HEK293 (cell line): ENCODE data around the gene GPRC5B.

Experiments
- CTCF ChIA-PET: fragments of 350-600 bp; formaldehyde crosslinking; extraction: SDS; loops from one replicate; lab custom pipeline; 2021; ENCODE audit warnings: antibody characterized with exemption; lab: Yijun Ruan, JAX
- POLR2A ChIA-PET: fragments of 300-600 bp; formaldehyde crosslinking; extraction: SDS; loops from one replicate; lab custom pipeline; 2020; ENCODE audit warnings: antibody characterized with exemption, inconsistent platforms; lab: Yijun Ruan, JAX
- H3K27ac ChIP-seq: fragments of 200-500 bp; sonication (Bioruptor generic); 2 replicates; pipeline ENCODE4 v1.5.1; 2014; ENCODE audit warnings: low read depth, low read length, control low read depth, inconsistent platforms; ENCODE audit errors: extremely low read depth
- H3K36me3 ChIP-seq, 2 experiments: fragments of 200-500 bp in 1 of 2; sonication (Bioruptor generic) in 1 of 2; 1 replicate in 1 of 2; 2 replicates in 1 of 2; pipeline ENCODE4 v1.5.1; 2014 to 2017; ENCODE audit warnings: inconsistent platforms in 2 of 2, low read length in 2 of 2; ENCODE audit not compliant: control insufficient read depth in 2 of 2, insufficient read depth in 1 of 2
- H3K4me1 ChIP-seq: fragments of 200-500 bp; sonication (Bioruptor generic); 2 replicates; pipeline ENCODE4 v1.5.1; 2014; ENCODE audit warnings: mild to moderate bottlenecking, low read length, inconsistent platforms; ENCODE audit not compliant: control insufficient read depth, insufficient read depth
- H3K4me3 ChIP-seq: 2 replicates; pipeline ENCODE4 v1.5.1; 2011; ENCODE audit warnings: low read depth, mild to moderate bottlenecking, control low read depth, low read length, moderate library complexity
- H3K9me3 ChIP-seq: fragments of 200-500 bp; sonication (Bioruptor generic); 2 replicates; pipeline ENCODE4 v1.5.1; 2014; ENCODE audit warnings: low read depth, low read length, inconsistent platforms; ENCODE audit not compliant: control insufficient read depth, insufficient read depth
- EGR2 ChIP-seq: fragments of 450-650 bp; formaldehyde crosslinking; IDR thresholded peaks from 2 replicates; pipeline ENCODE4 v1.5.1; 2016; ENCODE audit warnings: low read depth, missing biosample characterization, missing genetic modification characterization
- GFI1B ChIP-seq: fragments of 450-650 bp; formaldehyde crosslinking; IDR thresholded peaks from 2 replicates; pipeline ENCODE4 v1.5.1; 2016; ENCODE audit warnings: missing biosample characterization, missing genetic modification characterization
- GLIS2 ChIP-seq: fragments of 450-650 bp; formaldehyde crosslinking; IDR thresholded peaks from 2 replicates; pipeline ENCODE4 v1.5.1; 2016; ENCODE audit warnings: missing biosample characterization, missing genetic modification characterization
- HOXA7 ChIP-seq: sonication (generic); formaldehyde crosslinking; IDR thresholded peaks from 2 replicates; pipeline ENCODE4 v1.8.1; 2022; ENCODE audit warnings: missing genetic modification reagents, borderline replicate concordance
- KLF16 ChIP-seq: fragments of 450-650 bp; formaldehyde crosslinking; IDR thresholded peaks from 2 replicates; pipeline ENCODE4 v1.5.1; 2017; ENCODE audit warnings: missing biosample characterization, missing genetic modification characterization
- ZNF169 ChIP-seq: fragments of 450-650 bp; formaldehyde crosslinking; IDR thresholded peaks from 2 replicates; pipeline ENCODE4 v1.5.1; 2016; ENCODE audit warnings: missing biosample characterization, missing genetic modification characterization
- ZNF175 ChIP-seq: fragments of 450-650 bp; formaldehyde crosslinking; IDR thresholded peaks from 2 replicates; pipeline ENCODE4 v1.5.1; 2016; ENCODE audit warnings: missing biosample characterization, missing genetic modification characterization
- ZNF239 ChIP-seq: fragments of 450-650 bp; formaldehyde crosslinking; IDR thresholded peaks from 2 replicates; pipeline ENCODE4 v1.5.1; 2016; ENCODE audit warnings: missing biosample characterization, missing genetic modification characterization
- ZNF37A ChIP-seq: fragments of 450-650 bp; IDR thresholded peaks from 2 replicates; pipeline ENCODE4 v1.5.1; 2018; ENCODE audit warnings: missing biosample characterization, missing genetic modification characterization
- ZNF654 ChIP-seq: fragments of 450-650 bp; formaldehyde crosslinking; IDR thresholded peaks from 2 replicates; pipeline ENCODE4 v1.5.1; 2016; ENCODE audit warnings: low read depth, missing biosample characterization, missing genetic modification characterization
- ZNF707 ChIP-seq: fragments of 450-650 bp; formaldehyde crosslinking; IDR thresholded peaks from 2 replicates; pipeline ENCODE4 v1.5.1; 2016; ENCODE audit warnings: missing biosample characterization, missing genetic modification characterization
- ZNF843 ChIP-seq: fragments of 450-650 bp; formaldehyde crosslinking; IDR thresholded peaks from 2 replicates; pipeline ENCODE4 v1.5.1; 2016; ENCODE audit warnings: missing biosample characterization, missing genetic modification characterization
- TF ChIP-seq, protein P1 (sequence below): fragments of 450-650 bp; formaldehyde crosslinking; IDR thresholded peaks from 2 replicates; pipeline ENCODE4 v1.5.1; 2017; ENCODE audit warnings: missing biosample characterization, missing genetic modification characterization
- TF ChIP-seq, protein P2 (sequence below): fragments of 450-650 bp; formaldehyde crosslinking; IDR thresholded peaks from 2 replicates; pipeline ENCODE4 v1.5.1; 2016; ENCODE audit warnings: missing biosample characterization, missing genetic modification characterization
- TF ChIP-seq, protein P3 (sequence below): fragments of 450-650 bp; formaldehyde crosslinking; IDR thresholded peaks from 2 replicates; pipeline ENCODE4 v1.5.1; 2016; ENCODE audit warnings: missing biosample characterization, missing genetic modification characterization
- TF ChIP-seq, protein P4 (sequence below): fragments of 450-650 bp; formaldehyde crosslinking; IDR thresholded peaks from 2 replicates; pipeline ENCODE4 v1.5.1; 2016; ENCODE audit warnings: missing biosample characterization, missing genetic modification characterization
- TF ChIP-seq, protein P5 (sequence below): fragments of 450-650 bp; formaldehyde crosslinking; IDR thresholded peaks from 2 replicates; pipeline ENCODE4 v1.5.1; 2016; ENCODE audit warnings: missing biosample characterization, missing genetic modification characterization
- TF ChIP-seq, protein P6 (sequence below): fragments of 450-650 bp; formaldehyde crosslinking; IDR thresholded peaks from 2 replicates; pipeline ENCODE4 v1.5.1; 2016; ENCODE audit warnings: missing biosample characterization, missing genetic modification characterization

The GPRC5B gene

DNA sequence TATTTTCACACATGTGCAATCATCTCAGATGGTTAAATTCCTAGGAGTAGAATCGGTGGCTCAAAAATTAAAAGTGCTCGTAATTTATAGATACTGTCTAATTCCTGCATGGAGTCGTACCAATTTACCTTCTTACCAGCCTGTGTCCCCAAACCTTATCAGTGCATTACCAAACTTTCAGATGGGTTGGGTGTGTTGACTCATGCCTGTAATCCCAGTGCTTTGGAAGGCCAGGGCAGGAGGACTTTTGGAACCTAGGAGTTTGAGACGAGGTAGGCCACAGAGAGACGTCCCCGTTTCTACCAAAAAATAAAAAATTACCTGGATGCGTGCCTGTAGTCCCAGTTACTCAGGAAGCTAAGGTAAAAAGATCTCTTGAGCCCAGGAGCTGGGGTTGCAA is 34.5 kb upstream of the GPRC5B start:
- POLR2A ChIA-PET, result no interaction called here
- no peaks in the 10 kb centered on the region for H3K36me3 ChIP-seq
- CTCF ChIA-PET, result interaction anchor here (0.6 kb wide), 2 partner anchors 42 to 45 kb away, joined by 3 to 4 read pairs; no protein-coding TSS in a partner anchor
- TF ChIP-seq, protein P1, sequence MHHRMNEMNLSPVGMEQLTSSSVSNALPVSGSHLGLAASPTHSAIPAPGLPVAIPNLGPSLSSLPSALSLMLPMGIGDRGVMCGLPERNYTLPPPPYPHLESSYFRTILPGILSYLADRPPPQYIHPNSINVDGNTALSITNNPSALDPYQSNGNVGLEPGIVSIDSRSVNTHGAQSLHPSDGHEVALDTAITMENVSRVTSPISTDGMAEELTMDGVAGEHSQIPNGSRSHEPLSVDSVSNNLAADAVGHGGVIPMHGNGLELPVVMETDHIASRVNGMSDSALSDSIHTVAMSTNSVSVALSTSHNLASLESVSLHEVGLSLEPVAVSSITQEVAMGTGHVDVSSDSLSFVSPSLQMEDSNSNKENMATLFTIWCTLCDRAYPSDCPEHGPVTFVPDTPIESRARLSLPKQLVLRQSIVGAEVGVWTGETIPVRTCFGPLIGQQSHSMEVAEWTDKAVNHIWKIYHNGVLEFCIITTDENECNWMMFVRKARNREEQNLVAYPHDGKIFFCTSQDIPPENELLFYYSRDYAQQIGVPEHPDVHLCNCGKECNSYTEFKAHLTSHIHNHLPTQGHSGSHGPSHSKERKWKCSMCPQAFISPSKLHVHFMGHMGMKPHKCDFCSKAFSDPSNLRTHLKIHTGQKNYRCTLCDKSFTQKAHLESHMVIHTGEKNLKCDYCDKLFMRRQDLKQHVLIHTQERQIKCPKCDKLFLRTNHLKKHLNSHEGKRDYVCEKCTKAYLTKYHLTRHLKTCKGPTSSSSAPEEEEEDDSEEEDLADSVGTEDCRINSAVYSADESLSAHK (tag by site-specific recombination), result no peak
- TF ChIP-seq, protein P2, sequence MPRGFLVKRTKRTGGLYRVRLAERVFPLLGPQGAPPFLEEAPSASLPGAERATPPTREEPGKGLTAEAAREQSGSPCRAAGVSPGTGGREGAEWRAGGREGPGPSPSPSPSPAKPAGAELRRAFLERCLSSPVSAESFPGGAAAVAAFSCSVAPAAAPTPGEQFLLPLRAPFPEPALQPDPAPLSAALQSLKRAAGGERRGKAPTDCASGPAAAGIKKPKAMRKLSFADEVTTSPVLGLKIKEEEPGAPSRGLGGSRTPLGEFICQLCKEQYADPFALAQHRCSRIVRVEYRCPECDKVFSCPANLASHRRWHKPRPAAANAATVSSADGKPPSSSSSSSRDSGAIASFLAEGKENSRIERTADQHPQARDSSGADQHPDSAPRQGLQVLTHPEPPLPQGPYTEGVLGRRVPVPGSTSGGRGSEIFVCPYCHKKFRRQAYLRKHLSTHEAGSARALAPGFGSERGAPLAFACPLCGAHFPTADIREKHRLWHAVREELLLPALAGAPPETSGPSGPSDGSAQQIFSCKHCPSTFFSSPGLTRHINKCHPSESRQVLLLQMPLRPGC (tag by site-specific recombination), result no peak
- TF ChIP-seq, protein P3, sequence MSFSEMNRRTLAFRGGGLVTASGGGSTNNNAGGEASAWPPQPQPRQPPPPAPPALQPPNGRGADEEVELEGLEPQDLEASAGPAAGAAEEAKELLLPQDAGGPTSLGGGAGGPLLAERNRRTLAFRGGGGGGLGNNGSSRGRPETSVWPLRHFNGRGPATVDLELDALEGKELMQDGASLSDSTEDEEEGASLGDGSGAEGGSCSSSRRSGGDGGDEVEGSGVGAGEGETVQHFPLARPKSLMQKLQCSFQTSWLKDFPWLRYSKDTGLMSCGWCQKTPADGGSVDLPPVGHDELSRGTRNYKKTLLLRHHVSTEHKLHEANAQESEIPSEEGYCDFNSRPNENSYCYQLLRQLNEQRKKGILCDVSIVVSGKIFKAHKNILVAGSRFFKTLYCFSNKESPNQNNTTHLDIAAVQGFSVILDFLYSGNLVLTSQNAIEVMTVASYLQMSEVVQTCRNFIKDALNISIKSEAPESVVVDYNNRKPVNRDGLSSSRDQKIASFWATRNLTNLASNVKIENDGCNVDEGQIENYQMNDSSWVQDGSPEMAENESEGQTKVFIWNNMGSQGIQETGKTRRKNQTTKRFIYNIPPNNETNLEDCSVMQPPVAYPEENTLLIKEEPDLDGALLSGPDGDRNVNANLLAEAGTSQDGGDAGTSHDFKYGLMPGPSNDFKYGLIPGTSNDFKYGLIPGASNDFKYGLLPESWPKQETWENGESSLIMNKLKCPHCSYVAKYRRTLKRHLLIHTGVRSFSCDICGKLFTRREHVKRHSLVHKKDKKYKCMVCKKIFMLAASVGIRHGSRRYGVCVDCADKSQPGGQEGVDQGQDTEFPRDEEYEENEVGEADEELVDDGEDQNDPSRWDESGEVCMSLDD (tag by site-specific recombination), result no peak
- H3K4me1 ChIP-seq, result no peaks in the 10 kb centered on the region
- H3K4me3 ChIP-seq, result no peak overlapping the region
- no peaks in the 10 kb centered on the region for H3K9me3 ChIP-seq
- H3K27ac ChIP-seq, result no peak overlapping the region

DNA sequence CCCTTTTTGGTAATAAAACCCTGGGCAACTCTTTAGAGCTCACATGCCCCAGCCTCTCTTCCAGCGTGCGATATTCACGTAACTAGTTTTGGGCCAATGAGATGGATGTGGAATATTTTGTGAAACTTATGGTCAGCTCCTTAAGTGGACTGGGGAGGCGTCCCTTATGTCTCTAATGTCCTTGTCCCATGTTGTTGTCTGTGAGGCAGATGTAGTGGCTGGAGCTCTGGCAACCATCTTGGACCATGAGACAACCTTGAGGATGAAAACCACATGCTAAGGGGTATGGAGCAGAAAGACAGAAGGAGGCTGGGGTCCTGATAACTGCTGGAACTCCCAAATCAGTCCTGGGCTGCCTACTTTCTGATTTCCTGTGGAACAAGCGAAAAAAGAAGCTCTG is 31.4 kb upstream of the GPRC5B start:
- no peaks in the 10 kb centered on the region for H3K4me1 ChIP-seq
- ChIA-PET CTCF (interaction anchor here (0.9 to 1.3 kb wide), 2 partner anchors 9 to 12 kb away, joined by 3 to 12 read pairs; no protein-coding TSS in a partner anchor), POLR2A (no interaction called here)
- no peak overlapping the region for H3K4me3 ChIP-seq
- no peaks in the 10 kb centered on the region for H3K36me3 ChIP-seq
- no peaks in the 10 kb centered on the region for H3K9me3 ChIP-seq
- H3K27ac ChIP-seq, result no peak overlapping the region
- TF ChIP-seq ZNF37A (tag by site-specific recombination) (no peak), GFI1B (tag by site-specific recombination) (no peak), ZNF654 (tag by site-specific recombination) (no peak), GLIS2 (tag by site-specific recombination) (no peak), ZNF707 (tag by site-specific recombination) (no peak), ZNF843 (tag by site-specific recombination) (no peak), KLF16 (no peak), ZNF239 (tag by site-specific recombination) (no peak), ZNF169 (no peak), EGR2 (tag by site-specific recombination) (no peak), ZNF175 (tag by site-specific recombination) (no peak), HOXA7 (no peak)
- TF ChIP-seq, protein P4, sequence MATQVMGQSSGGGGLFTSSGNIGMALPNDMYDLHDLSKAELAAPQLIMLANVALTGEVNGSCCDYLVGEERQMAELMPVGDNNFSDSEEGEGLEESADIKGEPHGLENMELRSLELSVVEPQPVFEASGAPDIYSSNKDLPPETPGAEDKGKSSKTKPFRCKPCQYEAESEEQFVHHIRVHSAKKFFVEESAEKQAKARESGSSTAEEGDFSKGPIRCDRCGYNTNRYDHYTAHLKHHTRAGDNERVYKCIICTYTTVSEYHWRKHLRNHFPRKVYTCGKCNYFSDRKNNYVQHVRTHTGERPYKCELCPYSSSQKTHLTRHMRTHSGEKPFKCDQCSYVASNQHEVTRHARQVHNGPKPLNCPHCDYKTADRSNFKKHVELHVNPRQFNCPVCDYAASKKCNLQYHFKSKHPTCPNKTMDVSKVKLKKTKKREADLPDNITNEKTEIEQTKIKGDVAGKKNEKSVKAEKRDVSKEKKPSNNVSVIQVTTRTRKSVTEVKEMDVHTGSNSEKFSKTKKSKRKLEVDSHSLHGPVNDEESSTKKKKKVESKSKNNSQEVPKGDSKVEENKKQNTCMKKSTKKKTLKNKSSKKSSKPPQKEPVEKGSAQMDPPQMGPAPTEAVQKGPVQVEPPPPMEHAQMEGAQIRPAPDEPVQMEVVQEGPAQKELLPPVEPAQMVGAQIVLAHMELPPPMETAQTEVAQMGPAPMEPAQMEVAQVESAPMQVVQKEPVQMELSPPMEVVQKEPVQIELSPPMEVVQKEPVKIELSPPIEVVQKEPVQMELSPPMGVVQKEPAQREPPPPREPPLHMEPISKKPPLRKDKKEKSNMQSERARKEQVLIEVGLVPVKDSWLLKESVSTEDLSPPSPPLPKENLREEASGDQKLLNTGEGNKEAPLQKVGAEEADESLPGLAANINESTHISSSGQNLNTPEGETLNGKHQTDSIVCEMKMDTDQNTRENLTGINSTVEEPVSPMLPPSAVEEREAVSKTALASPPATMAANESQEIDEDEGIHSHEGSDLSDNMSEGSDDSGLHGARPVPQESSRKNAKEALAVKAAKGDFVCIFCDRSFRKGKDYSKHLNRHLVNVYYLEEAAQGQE, result no peak
- TF ChIP-seq, protein P5, sequence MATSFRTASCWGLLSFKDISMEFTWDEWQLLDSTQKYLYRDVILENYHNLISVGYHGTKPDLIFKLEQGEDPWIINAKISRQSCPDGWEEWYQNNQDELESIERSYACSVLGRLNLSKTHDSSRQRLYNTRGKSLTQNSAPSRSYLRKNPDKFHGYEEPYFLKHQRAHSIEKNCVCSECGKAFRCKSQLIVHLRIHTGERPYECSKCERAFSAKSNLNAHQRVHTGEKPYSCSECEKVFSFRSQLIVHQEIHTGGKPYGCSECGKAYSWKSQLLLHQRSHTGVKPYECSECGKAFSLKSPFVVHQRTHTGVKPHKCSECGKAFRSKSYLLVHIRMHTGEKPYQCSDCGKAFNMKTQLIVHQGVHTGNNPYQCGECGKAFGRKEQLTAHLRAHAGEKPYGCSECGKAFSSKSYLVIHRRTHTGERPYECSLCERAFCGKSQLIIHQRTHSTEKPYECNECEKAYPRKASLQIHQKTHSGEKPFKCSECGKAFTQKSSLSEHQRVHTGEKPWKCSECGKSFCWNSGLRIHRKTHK (tag by site-specific recombination), result no peak
- TF ChIP-seq, protein P3 (tag by site-specific recombination), result no peak
- TF ChIP-seq, protein P6, sequence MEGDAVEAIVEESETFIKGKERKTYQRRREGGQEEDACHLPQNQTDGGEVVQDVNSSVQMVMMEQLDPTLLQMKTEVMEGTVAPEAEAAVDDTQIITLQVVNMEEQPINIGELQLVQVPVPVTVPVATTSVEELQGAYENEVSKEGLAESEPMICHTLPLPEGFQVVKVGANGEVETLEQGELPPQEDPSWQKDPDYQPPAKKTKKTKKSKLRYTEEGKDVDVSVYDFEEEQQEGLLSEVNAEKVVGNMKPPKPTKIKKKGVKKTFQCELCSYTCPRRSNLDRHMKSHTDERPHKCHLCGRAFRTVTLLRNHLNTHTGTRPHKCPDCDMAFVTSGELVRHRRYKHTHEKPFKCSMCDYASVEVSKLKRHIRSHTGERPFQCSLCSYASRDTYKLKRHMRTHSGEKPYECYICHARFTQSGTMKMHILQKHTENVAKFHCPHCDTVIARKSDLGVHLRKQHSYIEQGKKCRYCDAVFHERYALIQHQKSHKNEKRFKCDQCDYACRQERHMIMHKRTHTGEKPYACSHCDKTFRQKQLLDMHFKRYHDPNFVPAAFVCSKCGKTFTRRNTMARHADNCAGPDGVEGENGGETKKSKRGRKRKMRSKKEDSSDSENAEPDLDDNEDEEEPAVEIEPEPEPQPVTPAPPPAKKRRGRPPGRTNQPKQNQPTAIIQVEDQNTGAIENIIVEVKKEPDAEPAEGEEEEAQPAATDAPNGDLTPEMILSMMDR (tag by site-specific recombination), result no peak
